Bronchial epithelial cell (primary cell): ENCODE results near the gene QKI. TPM values are rescaled to one million over a fixed set of nuclear protein-coding genes. Genes with fewer than 3 reads are reported as not detected.

ENCODE experiments used
- DNase-seq: peaks from one replicate; pipeline ENCODE4 v3.0.0-alpha.2; 2010; ENCODE audit warnings: low read depth
- FAIRE-seq: peaks from 2 replicates; lab custom pipeline; 2011; peaks lifted over from hg19 to GRCh38; lab: Jason Lieb, UNC
- H3K27me3 ChIP-seq: 2 replicates; pipeline ENCODE4 v1.5.1; 2011; ENCODE audit warnings: low read length; ENCODE audit not compliant: control insufficient read depth, insufficient read depth
- H3K36me3 ChIP-seq: 2 replicates; pipeline ENCODE4 v1.5.1; 2011; ENCODE audit warnings: low read length; ENCODE audit not compliant: control insufficient read depth, insufficient read depth
- H3K4me3 ChIP-seq: 2 replicates; pipeline ENCODE4 v1.5.1; 2011; ENCODE audit warnings: mild to moderate bottlenecking, low read depth, low read length, control low read depth
- CTCF ChIP-seq: IDR thresholded peaks from 2 replicates; pipeline ENCODE4 v1.5.1; 2011; ENCODE audit warnings: mild to moderate bottlenecking, moderate library complexity, low read length, control low read depth, inconsistent platforms; ENCODE audit not compliant: insufficient read depth, severe bottlenecking
- total RNA-seq: library from RNA; depleted of rRNA; stranded (reverse); fragments of >200 nt; gene quantifications from 2 replicates; pipeline ENCODE4 v1.2.1, GENCODE V29; 2014

Gene QKI
- total RNA-seq, 1 donor from 2014 or later = 51.1 TPM

GRCh38 chr6:163442336-163442735 lies 27.8 kb downstream of the QKI start:
- no peaks in the 10 kb centered on the region for H3K27me3 ChIP-seq
- H3K36me3 ChIP-seq = no peaks in the 10 kb centered on the region
- H3K4me3 ChIP-seq = no peak overlapping the region
- FAIRE-seq (no peak), DNase-seq (no peak)
- TF ChIP-seq CTCF = no peak

GRCh38 chr6:163444077-163444476 lies 29.6 kb downstream of the QKI start:
- Histone ChIP-seq H3K36me3 (no peaks in the 10 kb centered on the region), H3K27me3 (no peaks in the 10 kb centered on the region), H3K4me3 (no peak overlapping the region)
- no peak for DNase-seq
- TF ChIP-seq CTCF = no peak
- FAIRE-seq = no peak

- H3K36me3 ChIP-seq = no peaks in the 10 kb centered on the region
- DNase-seq (no peak), FAIRE-seq (no peak)
- no peak overlapping the region for H3K4me3 ChIP-seq
- H3K27me3 ChIP-seq = no peaks in the 10 kb centered on the region
- TF ChIP-seq CTCF = no peak
Observed at GRCh38 chr6:163446549-163446948, 32.0 kb downstream of the QKI start.

- H3K27me3 ChIP-seq = no peaks in the 10 kb centered on the region
- DNase-seq (no peak), FAIRE-seq (no peak)
- TF ChIP-seq CTCF = no peak
- no peak overlapping the region for H3K4me3 ChIP-seq
- no peaks in the 10 kb centered on the region for H3K36me3 ChIP-seq
Observed at GRCh38 chr6:163449076-163449475, 34.6 kb downstream of the QKI start.

- Histone ChIP-seq H3K36me3 (peaks cover 1% of the 10 kb centered on the region), H3K4me3 (no peak overlapping the region), H3K27me3 (no peaks in the 10 kb centered on the region)
- TF ChIP-seq CTCF = no peak
- DNase-seq (no peak), FAIRE-seq (no peak)
Observed at GRCh38 chr6:163454425-163454824, 39.9 kb downstream of the QKI start.

GRCh38 chr6:163455552-163455951 lies 41.0 kb downstream of the QKI start:
- FAIRE-seq (no peak), DNase-seq (no peak)
- no peak overlapping the region for H3K4me3 ChIP-seq

More at GRCh38 chr6:163455552-163455951, 41.0 kb downstream of the QKI start:
- no peak for TF ChIP-seq CTCF
- peaks cover 1% of the 10 kb centered on the region for H3K36me3 ChIP-seq
- no peaks in the 10 kb centered on the region for H3K27me3 ChIP-seq
